Gastrocnemius medialis (tissue), 4 donors: ENCODE measurements around the gene PIK3CG.

ENCODE experiments used
- CTCF ChIP-seq, 5 experiments: fragments of 450-650 bp in 3 of 5; fragments of 200-600 bp in 2 of 5; sonication (generic) in 2 of 5; IDR thresholded peaks in 4 of 5; conservative IDR thresholded peaks in 1 of 5; 1 replicate in 4 of 5; 2 replicates in 1 of 5; pipeline ENCODE4 v1.5.1; 2016 to 2019; ENCODE audit warnings: antibody characterized with exemption in 5 of 5, mild to moderate bottlenecking in 3 of 5, moderate library complexity in 3 of 5
- POLR2A ChIP-seq, 2 donors: fragments of 450-650 bp; IDR thresholded peaks; one replicate each; pipeline ENCODE4 v1.6.1; 2017; ENCODE audit warnings: antibody characterized with exemption in 2 of 2, mild to moderate bottlenecking in 2 of 2, moderate library complexity in 2 of 2

GRCh38 chr7:106911959-106912358 is 46.9 kb downstream of the PIK3CG start:
- TF ChIP-seq CTCF (IDR thresholded peaks at IDR 0.05 in 4 of 5, conservative IDR thresholded peaks at IDR 0.05 in 1 of 5) (no peak), POLR2A (IDR thresholded peaks at IDR 0.05) (no peak)
